HL-60/S4 treated with phorbol 12-myristate 13-acetate at 8.2 ng/mL for 4 days and 3 days (cell line): Measurements from ENCODE around the gene ENSA.
"Not testable (repeated sequence)": the region's sequence is repeated elsewhere in the genome, so short reads cannot be mapped to it uniquely, and the experiment has no call there.

Experiments used
- in situ Hi-C: fragments of 300-500 bp; cut with MboI; formaldehyde crosslinking; loops from 2 replicates; pipeline ENCODE4 v1.15.0; 2022; ENCODE audit warnings: low sequenced_read_pairs

Gene ENSA

GRCh38 chr1:150581962-150582361, 47.5 kb downstream of the ENSA start:
- in situ Hi-C loops = not testable (repeated sequence)

GRCh38 chr1:150581437-150581836, 48.0 kb downstream of the ENSA start:
- in situ Hi-C loops = not testable (repeated sequence)

DNA sequence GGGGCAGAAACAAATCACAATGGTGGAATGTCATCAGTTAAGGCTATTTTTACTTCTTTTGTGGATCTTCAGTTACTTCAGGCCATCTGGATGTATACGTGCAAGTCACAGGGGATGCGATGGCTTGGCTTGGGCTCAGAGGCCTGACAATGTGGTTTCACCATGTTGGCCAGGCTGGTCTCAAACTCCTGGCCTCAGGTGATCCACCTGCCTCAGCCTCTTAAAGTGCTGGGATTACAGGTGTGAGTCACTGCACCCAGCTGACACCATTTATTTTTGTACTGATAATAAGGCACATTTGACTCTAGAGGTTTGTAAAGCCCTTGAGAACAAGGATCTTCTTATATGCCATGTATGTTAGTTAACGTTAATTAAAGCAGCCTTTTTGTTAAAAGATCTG, 48.4 kb downstream of the ENSA start:
- in situ Hi-C loops = not testable (repeated sequence)

- in situ Hi-C loops = no loop called here
Measured at GRCh38 chr1:150579945-150580642, 49.3 kb downstream of the ENSA start.

DNA sequence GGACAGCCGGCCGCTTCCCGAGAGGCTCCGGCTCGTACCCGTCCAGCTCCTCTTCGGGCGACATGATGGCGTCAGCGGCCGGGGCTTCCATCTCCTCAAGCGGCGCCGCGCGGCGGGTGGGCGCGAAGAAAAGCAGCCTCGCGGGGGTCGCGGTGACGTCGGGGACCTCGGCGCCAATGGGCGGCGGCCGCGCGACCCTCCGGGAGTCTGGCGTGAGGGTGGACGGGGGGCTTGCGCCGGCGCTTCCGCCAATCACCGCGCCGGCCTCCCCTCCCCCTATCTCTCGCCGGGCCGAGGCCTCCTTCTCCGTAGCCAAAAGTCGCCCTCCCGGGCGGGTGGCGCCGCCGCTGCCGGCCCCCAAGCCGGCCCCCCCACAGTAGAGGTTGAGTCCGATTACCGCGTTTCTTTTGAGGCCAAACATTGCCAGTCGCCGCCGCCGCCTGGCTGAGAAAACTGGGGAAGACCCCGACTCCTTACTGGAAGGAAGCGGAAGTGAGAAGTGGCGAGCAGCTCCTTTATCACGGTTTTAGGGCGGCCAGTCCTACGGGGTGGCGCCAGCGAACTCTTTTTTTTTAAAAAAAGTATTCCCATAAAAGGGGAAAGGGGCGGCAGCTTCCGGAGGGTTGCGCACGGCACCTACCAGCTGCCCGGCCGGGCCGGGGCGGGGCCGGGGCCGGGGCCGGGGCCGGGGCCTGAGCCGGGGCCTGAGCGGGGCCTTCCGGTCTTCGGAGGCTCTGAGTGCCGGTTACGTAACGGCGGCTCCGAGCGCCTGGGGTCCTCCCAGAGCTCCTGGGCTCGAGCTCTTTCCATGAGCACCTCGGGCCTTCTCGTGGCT, 50.1 kb downstream of the ENSA start, which contains the start of gene MCL1:
TSS of gene MCL1 (minus strand) at position 501 of the 835 bp plus-strand sequence. CDS start at position 421, 80 bp downstream.
- in situ Hi-C loops = no loop called here

DNA sequence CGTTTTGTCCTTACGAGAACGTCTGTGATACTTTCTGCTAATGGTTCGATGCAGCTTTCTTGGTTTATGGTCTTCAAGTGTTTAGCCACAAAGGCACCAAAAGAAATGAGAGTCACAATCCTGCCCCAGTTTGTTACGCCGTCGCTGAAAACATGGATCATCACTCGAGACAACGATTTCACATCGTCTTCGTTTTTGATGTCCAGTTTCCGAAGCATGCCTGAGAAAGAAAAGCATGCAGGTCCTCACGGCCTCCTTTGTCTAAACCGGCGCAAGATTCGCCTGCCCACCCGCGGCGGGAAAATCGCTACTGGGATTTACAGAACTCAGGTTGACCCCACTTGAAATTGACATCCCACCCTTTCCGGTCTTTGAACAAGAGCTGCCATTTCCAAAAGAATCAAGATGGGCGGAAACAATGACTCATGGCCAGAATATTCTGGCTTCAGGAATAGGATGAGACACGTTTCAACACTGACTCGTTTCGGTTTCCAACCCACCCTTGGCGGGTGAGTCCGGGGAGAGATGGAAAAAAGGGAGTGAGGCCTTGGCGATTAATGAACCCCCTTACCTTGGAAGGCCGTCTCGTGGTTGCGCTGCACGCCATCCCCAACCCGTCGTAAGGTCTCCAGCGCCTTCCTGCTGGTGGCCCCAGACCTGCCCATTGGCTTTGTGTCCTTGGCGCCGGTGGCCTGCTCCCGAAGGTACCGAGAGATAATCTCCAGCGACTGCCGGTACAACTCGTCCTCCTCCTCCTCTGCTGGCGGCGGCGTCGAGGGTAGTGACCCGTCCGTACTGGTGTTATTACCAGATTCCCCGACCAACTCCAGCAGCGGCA, 50.9 kb downstream of the ENSA start:
- in situ Hi-C loops = no loop called here

- in situ Hi-C loops = no loop called here
Measured at GRCh38 chr1:150577557-150578271, 51.7 kb downstream of the ENSA start.

DNA sequence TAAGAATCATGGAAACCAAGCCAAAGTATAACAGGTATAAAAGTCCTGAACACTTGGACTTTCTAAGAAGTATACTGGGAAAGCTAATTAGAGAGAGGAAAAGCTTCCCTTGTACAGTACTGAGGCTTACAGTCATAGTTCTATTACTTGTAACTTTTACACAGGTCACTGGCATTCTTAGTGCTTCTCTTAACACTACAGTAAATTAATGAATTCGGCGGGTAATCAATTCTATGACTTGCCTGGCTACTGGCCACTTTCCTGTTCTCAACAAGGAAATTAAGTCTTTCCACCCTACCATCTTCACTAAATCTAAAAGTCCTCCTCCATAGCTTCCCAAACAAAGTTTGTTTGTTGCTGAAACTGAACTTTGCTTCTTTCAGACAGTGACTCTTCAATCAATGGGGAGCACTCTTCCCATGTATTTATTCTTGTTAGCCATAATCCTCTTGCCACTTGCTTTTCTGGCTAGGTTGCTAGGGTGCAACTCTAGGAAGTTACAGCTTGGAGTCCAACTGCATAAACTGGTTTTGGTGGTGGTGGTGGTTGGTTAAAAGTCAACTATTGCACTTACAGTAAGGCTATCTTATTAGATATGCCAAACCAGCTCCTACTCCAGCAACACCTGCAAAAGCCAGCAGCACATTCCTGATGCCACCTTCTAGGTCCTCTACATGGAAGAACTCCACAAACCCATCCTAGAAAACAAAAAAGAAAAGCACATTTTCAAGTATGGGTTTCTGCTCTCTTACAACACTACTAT, 52.4 kb downstream of the ENSA start:
- in situ Hi-C loops = no loop called here

GRCh38 chr1:150576367-150576711, 53.1 kb downstream of the ENSA start:
- in situ Hi-C loops = no loop called here

GRCh38 chr1:150575518-150576366, 53.7 kb downstream of the ENSA start:
- in situ Hi-C loops = no loop called here

DNA sequence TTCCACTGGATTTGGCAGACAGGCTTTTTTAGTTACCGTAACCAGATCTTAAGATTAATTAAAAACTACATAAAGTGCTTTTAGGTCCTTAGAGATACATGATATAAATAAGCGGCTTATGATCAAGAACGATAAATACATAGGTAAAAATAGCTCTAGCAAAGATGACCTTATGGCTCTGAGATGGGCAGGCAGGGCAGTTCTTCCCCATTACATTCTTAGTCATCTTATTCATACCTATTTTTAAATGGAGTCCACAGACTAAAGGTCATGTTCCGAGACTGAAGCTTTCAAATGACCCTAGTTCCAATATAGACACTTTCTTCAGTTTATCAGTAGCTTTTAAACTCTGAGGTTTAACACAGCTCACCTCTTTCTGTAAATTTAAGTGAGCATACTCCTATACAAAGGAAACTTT, 54.3 kb downstream of the ENSA start:
- in situ Hi-C loops = no loop called here

DNA sequence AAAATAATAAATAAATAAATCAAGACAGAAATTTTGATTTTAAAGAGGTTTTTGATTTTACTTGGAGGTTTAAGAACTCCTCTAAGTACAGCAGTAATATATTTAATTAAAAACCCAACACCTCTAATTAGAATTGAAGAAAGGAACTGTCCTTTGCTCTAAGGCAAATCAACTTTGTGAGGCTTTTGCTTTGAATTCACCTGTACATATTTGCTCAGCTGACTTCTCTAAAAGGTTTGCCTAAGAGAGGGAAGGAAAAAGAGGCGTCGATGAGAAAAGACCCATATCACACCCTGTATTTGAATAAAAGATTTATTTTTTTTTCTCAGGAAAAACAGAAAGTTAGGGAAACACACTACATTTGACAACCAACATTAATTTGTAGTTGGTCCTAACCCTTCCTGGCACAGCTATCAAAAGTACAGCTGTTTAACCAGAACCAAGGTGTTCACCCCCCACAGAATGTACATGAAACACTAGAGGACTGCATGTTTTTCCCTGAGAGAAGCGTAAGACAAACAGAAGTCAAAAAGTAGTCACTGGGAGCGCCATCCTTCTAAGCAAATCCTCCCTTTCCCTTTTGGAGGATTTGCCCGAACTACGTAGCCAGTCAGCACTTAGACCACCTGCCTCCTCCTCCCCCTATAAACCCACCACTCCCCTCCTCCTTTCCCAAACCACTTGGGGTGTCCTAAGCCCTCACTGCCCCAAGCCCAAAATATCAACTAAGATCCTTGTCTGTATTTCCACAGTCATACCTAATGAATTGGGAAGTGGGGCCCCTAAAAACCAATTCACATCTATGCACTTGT, 54.9 kb downstream of the ENSA start:
- in situ Hi-C loops = no loop called here

DNA sequence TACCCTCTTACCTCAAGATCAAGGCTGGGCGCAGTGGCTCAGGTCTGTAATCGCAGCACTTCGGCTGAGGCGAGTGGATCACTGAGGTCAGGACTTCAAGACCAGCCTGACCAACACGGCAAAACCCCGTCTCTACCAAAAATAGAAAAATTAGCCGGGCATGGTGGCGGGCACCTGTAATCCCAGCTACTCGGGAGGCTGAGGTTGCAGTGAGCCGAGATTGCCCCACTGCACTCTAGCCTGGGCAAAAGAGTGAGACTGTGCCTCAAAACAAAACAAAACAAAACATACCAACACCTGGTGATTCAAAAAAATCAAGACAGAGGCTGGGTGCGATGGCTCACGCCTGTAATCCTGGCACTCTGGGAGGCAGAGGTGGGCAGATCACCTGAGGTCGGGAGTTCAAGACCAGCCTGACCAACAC, 55.8 kb downstream of the ENSA start:
- in situ Hi-C loops = not testable (repeated sequence)

DNA sequence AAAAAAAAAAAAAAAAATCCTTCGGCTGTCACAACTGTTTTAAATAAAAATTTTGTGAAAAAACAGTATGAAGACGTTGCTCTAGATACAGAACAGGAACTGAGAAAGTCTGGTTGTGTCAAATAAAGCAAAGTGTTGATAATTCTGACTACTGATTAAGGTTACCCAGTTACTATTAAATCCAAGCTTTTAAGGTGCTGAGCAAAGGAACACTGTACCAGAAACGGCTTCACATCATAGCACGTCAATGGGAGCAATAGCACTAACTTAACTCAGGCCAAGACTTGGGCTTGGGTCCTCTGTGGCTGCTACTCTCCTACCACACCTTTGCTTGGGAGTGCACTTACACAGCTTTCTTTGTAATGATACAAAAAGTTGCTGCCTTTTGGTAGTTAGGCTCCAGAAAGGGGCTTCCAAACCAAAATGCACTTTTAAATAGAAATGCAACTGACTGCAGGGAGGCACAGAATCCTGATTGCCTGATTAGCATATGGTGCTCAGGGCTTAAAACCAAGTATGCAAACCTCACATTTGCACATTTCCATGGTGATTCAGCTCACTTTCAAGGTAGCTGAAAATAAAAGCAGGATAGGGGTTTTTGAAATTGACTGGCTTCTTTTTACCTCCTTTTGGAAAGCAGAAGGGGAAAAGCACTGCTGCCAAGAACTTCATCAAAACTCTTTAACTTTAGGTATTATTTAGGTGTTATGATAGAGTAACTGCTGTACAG, 56.3 kb downstream of the ENSA start:
- in situ Hi-C loops = no loop called here
